Breast epithelium (tissue), 3 donors: ENCODE measurements around the gene KCTD11.

Experiments
- CTCF ChIP-seq, 3 donors: fragments of 450-650 bp; IDR thresholded peaks; one replicate each; pipeline ENCODE4 v1.5.1; 2016 to 2017; ENCODE audit warnings: antibody characterized with exemption in 3 of 3, mild to moderate bottlenecking in 3 of 3, moderate library complexity in 3 of 3
- POLR2A ChIP-seq: fragments of 450-650 bp; IDR thresholded peaks from one replicate; pipeline ENCODE4 v1.6.1; 2016; ENCODE audit warnings: antibody characterized with exemption, mild to moderate bottlenecking, moderate library complexity
- POLR2AphosphoS5 ChIP-seq, 3 donors: sonication (generic); formaldehyde crosslinking; IDR thresholded peaks; one replicate each; pipeline ENCODE4 v1.6.1; 2017; ENCODE audit warnings: antibody characterized with exemption in 3 of 3

GRCh38 chr17:7329997-7330637 lies 21.8 kb upstream of the KCTD11 start:
- TF ChIP-seq POLR2A = no peak
- no peak for TF ChIP-seq CTCF (IDR thresholded peaks at IDR 0.05)
- TF ChIP-seq POLR2AphosphoS5 (IDR thresholded peaks at IDR 0.05) = peak in 1 of 3 donors; percentile 2
